ENCODE results near the gene FDX2.

The FDX2 gene

DNA sequence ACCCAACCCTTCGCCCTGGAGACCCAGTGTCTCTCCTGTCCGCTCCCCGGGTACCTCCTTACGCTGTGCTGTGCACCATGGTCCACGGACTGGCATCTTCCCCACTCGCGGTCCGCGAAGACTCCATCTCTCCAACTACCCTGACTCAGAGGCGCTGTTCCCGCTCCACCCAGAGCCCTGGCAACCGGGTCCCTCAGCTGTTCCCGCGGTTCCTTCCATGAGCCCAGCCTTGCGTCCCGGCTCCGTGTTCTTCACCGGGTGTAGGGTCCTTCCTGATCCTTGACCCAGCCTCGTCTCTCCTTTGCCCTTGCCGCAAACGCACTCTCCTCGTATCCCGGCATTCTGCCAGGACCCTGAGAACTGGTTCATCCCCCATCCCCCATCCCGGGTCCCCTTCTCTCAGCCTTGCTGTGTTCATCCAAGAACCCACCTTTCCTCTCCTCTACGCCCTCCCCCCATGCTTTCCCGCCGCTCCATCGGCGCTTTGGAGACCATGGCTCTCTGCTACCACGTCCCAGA, 25.4 kb downstream of the FDX2 start:
- no peak for TF ChIP-seq CTCF (IDR thresholded peaks at IDR 0.05; ENCODE audit: insufficient read depth, low read length, poor library complexity, severe bottlenecking)
- Histone ChIP-seq H3K27me3 (replicated peaks; ENCODE audit: control insufficient read depth, insufficient read depth, low read length) (no peaks in the 10 kb centered on the region), H3K36me3 (ENCODE audit: control insufficient read depth, insufficient read depth, low read length) (peaks cover 2% of the 10 kb centered on the region), H3K4me3 (replicated peaks; ENCODE audit: low read depth, low read length) (peak overlapping the region; percentile 55)
- peak; percentile 43 for DNase-seq (ENCODE audit: extremely low read depth, insufficient read length)

DNA sequence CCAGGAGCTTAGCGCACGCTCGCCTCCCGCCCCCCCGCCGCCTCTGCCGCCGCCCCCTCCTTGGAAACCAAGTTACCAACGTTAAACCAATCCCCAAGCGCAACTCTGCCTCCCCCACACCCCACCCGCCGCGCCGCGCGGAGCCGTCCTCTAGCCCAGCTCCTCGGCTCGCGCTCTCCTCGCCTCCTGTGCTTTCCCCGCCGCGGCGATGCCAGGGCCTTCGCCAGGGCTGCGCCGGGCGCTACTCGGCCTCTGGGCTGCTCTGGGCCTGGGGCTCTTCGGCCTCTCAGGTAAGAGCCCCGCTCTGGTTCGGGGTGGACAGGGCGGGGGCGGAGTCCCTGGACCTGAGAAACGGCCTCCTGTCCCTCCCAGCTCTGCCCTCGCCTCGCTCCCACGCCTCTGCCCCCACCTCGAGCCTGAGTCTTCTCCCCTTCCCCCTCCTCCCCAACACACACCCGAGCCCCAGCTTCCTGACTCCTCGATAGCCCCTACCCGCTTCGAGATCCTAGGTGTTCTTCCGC, 25.9 kb downstream of the FDX2 start, which contains the start of gene ICAM5:
Gene ICAM5, plus strand, starts transcription at position 117 of the 521 bp plus-strand sequence. Its CDS starts 92 bp downstream, at position 209.
- peaks cover 7% of the 10 kb centered on the region for H3K36me3 ChIP-seq (ENCODE audit: control insufficient read depth, insufficient read depth, low read length)
- no peaks in the 10 kb centered on the region for H3K27me3 ChIP-seq (replicated peaks; ENCODE audit: control insufficient read depth, insufficient read depth, low read length)
- no peak for TF ChIP-seq CTCF (IDR thresholded peaks at IDR 0.05; ENCODE audit: insufficient read depth, low read length, poor library complexity, severe bottlenecking)
- H3K4me3 ChIP-seq (replicated peaks; ENCODE audit: low read depth, low read length) = peak within 1 kb of the TSS; percentile 55
- peak; percentile 72 for DNase-seq (ENCODE audit: extremely low read depth, insufficient read length)

DNA sequence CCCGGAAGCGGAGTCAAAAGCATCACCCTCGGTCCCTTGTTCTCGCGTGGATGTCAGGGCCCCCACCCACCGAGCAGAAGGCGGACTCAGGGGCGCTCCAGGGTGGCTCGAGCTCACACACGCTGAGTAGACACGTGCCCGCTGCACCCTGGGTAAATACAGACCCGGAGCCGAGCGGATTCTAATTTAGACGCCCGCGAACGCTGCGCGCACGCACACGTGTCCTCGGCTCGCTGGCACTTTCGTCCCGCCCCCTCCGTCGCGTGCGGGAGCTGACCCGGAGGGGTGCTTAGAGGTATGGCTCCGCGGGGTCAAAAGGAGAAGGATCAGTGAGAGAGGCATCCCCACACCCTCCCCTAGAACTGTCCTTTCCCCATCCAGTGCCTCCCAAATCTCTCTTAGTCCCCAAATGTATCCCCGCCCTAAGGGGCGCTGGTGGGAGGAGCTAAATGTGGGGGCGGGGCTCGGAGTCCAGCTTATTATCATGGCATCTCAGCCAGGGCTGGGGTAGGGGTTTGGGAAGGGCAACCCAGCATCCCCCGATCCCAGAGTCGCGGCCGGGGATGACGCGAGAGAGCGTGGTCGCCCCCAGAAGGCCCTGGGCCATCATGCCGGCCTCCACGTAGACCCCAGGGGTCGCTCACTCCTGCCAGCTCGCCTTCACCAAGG, 26.5 kb downstream of the FDX2 start:
- Histone ChIP-seq H3K4me3 (replicated peaks; ENCODE audit: low read depth, low read length) (peak overlapping the region; percentile 55), H3K36me3 (ENCODE audit: control insufficient read depth, insufficient read depth, low read length) (peaks cover 12% of the 10 kb centered on the region), H3K27me3 (replicated peaks; ENCODE audit: control insufficient read depth, insufficient read depth, low read length) (no peaks in the 10 kb centered on the region)
- TF ChIP-seq CTCF (IDR thresholded peaks at IDR 0.05; ENCODE audit: insufficient read depth, low read length, poor library complexity, severe bottlenecking) = no peak
- peak; percentile 86 for DNase-seq (ENCODE audit: extremely low read depth, insufficient read length)

DNA sequence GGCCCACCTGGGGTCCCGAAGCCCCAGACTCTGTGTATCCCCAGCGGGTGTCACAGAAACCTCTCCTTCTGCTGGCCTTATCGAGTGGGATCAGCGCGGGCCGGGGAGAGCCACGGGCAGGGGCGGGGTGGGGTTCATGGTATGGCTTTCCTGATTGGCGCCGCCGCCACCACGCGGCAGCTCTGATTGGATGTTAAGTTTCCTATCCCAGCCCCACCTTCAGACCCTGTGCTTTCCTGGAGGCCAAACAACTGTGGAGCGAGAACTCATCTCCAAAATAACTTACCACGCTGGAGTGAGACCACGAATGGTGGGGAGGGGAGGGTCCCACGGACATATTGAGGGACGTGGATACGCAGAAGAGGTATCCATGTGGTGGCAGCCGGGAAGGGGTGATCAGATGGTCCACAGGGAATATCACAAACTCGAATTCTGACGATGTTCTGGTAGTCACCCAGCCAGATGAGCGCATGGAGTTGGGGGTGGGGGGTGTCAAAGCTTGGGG, 27.1 kb downstream of the FDX2 start:
- peak; percentile 76 for DNase-seq (ENCODE audit: extremely low read depth, insufficient read length)
- H3K4me3 ChIP-seq (replicated peaks; ENCODE audit: low read depth, low read length) = peak overlapping the region; percentile 55
- peaks cover 17% of the 10 kb centered on the region for H3K36me3 ChIP-seq (ENCODE audit: control insufficient read depth, insufficient read depth, low read length)
- TF ChIP-seq CTCF (IDR thresholded peaks at IDR 0.05; ENCODE audit: insufficient read depth, low read length, poor library complexity, severe bottlenecking) = peak; percentile 2
- no peaks in the 10 kb centered on the region for H3K27me3 ChIP-seq (replicated peaks; ENCODE audit: control insufficient read depth, insufficient read depth, low read length)

- peaks cover 23% of the 10 kb centered on the region for H3K36me3 ChIP-seq (ENCODE audit: control insufficient read depth, insufficient read depth, low read length)
- no peak for TF ChIP-seq CTCF (IDR thresholded peaks at IDR 0.05; ENCODE audit: insufficient read depth, low read length, poor library complexity, severe bottlenecking)
- no peaks in the 10 kb centered on the region for H3K27me3 ChIP-seq (replicated peaks; ENCODE audit: control insufficient read depth, insufficient read depth, low read length)
- peak; percentile 69 for DNase-seq (ENCODE audit: extremely low read depth, insufficient read length)
- H3K4me3 ChIP-seq (replicated peaks; ENCODE audit: low read depth, low read length) = peak within 1 kb of the TSS; percentile 9
Measured at GRCh38 chr19:10286803-10287737, 28.7 kb downstream of the FDX2 start, which contains the start of gene ICAM4. Gene ICAM4, plus strand, starts transcription at chr19:10286955. Its CDS starts 58 bp downstream, at chr19:10287013.

All from GM06990 (cell line).